GM10248 (cell line): ENCODE measurements around the gene KRT33B.

Experiments
- CTCF ChIA-PET: fragments of 300-600 bp; sonication (Branson Sonifier 250); formaldehyde crosslinking; extraction: SDS; loops from one replicate; lab custom pipeline; 2021; ENCODE audit warnings: antibody characterized with exemption; lab: Yijun Ruan, JAX
- POLR2A ChIA-PET: fragments of 350-650 bp; sonication (Branson Sonifier 250); formaldehyde crosslinking; extraction: SDS; loops from one replicate; lab custom pipeline; 2020; ENCODE audit warnings: antibody characterized with exemption; lab: Yijun Ruan, JAX
- DNase-seq: peaks from one replicate; pipeline ENCODE4 v3.0.0; 2012; ENCODE audit errors: extremely low spot score
- CTCF ChIP-seq: IDR thresholded peaks from 2 replicates; pipeline ENCODE4 v1.5.1; 2012; ENCODE audit warnings: mild to moderate bottlenecking, low read depth; ENCODE audit errors: extremely low read depth, missing control alignments, control extremely low read depth

KRT33B gene

GRCh38 chr17:41394254-41394996 is 24.8 kb upstream of the KRT33B start:
- no peak for DNase-seq
- ChIA-PET CTCF (no interaction called here), POLR2A (no interaction called here)
- TF ChIP-seq CTCF = no peak

- POLR2A ChIA-PET = no interaction called here
- CTCF ChIA-PET = no interaction called here
Observed at GRCh38 chr17:41393826-41394225, 24.2 kb upstream of the KRT33B start.

GRCh38 chr17:41393294-41393693 is 23.7 kb upstream of the KRT33B start:
- no peak for TF ChIP-seq CTCF
- POLR2A ChIA-PET = no interaction called here
- CTCF ChIA-PET = no interaction called here
- no peak for DNase-seq

More at GRCh38 chr17:41393826-41394225, 24.2 kb upstream of the KRT33B start:
- no peak for DNase-seq
- no peak for TF ChIP-seq CTCF

- no peak for TF ChIP-seq CTCF
- DNase-seq = no peak
- CTCF ChIA-PET = interaction anchor here (2.0 kb wide), 1 partner anchor 536 kb away, joined by 4 read pairs; no protein-coding TSS in a partner anchor
- POLR2A ChIA-PET = no interaction called here
Observed at GRCh38 chr17:41392278-41392677, 22.7 kb upstream of the KRT33B start.

- no peak for TF ChIP-seq CTCF
- ChIA-PET POLR2A (no interaction called here), CTCF (interaction anchor here (1.0 to 2.0 kb wide), 3 partner anchors 10 to 535 kb away, joined by 3 to 4 read pairs (median 3); no protein-coding TSS in a partner anchor)
- DNase-seq = no peak
Observed at GRCh38 chr17:41391535-41391934, 21.9 kb upstream of the KRT33B start.

GRCh38 chr17:41390411-41390938 is 20.9 kb upstream of the KRT33B start:
- no peak for TF ChIP-seq CTCF
- DNase-seq = no peak
- CTCF ChIA-PET = interaction anchor here (1.0 to 2.0 kb wide), 3 partner anchors 9 to 534 kb away, joined by 3 to 4 read pairs (median 3); no protein-coding TSS in a partner anchor
- POLR2A ChIA-PET = no interaction called here
